NCI-H2196 treated with DMSO at 0.1 percent for 48 hours (cell line): Measurements from ENCODE around the gene ADARB2.
"Not testable (repeated sequence)": the region's sequence is repeated elsewhere in the genome, so short reads cannot be mapped to it uniquely, and the experiment has no call there.

Experiments
- DNase-seq: peaks from one replicate; lab custom pipeline; 2025; ENCODE audit not compliant: unreplicated experiment; lab: John Stamatoyannopoulos, UW

ADARB2 gene

DNA sequence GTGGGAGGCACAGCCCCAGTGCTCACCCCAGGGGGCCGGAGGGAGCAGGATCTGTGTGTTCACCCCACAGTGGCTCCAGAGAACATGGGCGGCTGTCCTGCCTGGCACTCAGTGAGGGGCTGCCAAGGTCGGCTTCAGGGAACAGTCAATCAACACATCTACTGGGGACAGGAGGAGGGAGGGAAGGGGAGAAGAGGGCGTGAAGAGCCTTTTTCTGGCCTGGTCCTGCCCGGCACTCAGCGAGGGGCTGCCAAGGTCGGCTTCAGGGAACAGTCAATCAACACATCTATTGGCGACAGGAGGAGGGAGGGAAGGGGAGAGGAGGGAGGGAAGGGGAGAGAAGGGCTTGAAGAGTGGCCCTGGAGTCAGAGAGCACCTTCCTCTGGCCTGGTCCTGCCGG is 184.9 kb downstream of the ADARB2 start:
- no peak for DNase-seq

DNA sequence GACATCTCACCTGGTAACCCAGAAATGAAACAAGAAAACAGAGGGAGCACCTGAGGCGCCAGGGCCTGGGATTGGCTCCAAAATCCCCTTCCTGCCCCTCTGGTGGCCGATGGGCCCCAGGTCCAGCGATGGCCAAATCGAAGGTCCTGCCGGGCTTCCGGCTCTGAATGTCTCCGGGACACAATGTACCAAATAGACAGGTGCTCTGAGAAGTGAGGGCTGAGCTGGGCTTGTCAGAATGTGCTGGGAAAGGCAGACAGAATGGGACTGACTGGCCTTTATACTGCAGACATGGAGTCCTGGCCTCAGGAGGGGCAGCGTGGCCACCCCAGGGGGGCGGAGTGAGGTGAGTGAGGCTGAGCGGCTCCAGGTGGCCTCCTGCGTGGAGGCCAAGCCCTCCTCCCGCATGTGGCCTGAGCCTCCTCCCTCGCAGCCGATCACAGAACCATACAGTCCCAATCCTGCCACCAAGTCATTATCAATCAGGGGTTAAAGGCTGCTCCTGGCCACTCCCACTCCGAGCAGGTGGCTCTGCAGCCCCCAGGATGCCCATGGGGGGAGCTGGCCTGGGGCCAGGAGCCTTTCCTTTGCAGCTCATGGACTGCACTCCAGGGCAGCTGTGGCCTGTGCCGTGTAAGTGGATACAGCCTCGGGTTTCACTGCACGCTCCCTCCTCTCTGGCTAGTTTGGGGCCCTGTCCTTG is 185.5 kb downstream of the ADARB2 start:
- DNase-seq: no peak

DNA sequence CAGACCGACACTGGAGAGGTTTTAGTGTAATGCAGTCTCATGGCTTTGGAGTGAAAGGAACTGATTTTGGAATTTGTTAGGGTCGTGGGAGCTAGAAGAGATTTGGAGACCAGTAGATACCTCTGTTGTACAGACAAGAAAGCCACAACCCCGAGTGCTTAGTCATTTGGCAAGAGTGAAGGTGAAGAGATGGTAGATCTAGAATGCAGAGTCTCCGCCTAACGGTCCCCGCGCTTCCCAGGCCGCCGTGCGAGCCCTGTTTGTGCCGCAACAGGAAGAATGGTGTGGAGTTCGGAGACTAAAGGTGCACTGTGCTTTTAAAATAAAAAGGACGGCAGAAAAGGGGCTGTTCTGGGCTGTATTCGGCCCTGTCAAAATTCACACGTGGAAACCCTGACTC is 186.7 kb downstream of the ADARB2 start:
- DNase-seq: no peak

DNA sequence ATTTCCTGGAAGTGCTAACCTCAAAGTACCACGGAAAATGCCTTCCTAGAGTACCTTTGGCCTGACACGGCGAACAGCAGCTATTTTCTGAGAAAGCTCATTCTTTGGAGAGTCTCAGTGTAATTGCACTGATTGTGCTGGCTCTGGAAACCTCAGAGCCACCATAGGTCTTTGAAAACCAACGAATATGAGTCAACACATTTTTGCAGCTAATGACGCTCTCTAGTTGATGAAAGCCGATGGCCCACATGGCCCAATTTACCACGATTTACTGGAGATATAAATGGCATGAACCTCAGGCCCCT is 187.1 kb downstream of the ADARB2 start:
- no peak for DNase-seq

DNA sequence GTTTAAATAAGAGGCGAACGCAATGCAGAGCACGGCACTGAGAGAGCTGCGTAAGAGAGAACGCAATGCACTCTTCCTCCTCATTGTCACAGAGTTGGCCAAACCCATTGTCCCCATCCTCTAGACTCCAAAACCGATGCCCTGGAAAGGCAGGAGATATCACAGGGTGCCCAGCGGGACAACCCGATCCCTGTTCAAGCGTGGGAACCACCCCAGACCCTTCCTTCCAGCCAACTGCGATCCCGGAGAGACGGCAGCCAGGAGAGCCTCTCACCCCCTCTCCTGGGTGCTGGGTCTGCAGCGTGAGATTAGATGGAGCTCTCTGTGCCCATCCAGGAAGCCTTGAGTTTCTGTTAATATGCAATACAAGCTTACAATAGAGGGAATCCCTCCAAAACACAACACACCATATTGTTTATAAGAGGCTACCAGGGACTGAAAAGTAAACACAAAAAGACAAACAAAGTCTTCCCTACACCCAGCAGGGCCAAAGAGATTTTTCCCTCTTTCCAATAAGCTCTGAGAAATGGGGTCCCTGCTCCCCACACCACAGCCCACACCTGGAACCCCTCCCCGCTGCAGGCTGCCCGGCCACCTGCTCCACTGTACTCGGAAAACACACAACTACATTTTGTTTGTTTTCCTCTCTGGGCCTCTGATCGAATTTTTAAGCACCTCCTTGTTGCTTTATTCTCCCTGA is 187.6 kb downstream of the ADARB2 start:
- DNase-seq: no peak

DNA sequence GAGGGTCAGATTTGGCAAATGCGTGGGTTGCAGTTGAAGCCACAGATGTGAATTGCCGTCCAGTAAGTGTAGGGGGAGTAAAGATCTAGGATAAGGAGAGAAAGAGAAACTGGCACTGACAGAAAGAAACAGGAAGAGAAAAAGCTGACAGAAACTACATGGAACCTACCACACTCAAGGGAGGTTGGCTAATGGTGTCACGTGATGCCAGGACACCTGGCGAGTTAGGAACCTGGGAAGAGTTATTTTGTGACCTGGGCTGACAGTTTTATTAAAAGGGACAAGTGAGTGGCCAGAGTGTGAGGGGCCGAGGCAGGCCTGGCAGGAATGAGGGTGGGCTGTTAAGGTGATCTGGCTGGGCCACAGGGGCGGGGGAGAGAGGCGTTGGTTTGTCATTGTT is 188.7 kb downstream of the ADARB2 start:
- DNase-seq: no peak

DNA sequence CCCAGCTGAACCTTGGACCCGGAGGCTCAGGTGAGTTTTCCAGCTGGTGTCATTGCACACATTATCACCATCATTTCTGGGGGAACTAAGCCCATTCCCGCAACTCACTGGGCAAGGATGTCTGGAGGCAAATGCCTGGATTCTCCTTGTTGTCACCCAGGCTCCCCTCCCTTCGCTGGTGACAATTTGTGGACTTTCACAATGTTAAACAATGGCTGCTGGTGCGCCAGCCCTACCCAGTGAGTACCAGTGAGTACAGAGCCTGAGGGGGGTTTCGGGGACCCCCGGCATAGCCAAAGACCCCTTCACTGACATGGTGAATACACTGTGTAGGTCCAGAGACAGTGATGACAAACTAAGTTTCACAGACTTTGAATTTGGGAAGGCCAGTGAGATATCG is 189.2 kb downstream of the ADARB2 start:
- DNase-seq: no peak

DNA sequence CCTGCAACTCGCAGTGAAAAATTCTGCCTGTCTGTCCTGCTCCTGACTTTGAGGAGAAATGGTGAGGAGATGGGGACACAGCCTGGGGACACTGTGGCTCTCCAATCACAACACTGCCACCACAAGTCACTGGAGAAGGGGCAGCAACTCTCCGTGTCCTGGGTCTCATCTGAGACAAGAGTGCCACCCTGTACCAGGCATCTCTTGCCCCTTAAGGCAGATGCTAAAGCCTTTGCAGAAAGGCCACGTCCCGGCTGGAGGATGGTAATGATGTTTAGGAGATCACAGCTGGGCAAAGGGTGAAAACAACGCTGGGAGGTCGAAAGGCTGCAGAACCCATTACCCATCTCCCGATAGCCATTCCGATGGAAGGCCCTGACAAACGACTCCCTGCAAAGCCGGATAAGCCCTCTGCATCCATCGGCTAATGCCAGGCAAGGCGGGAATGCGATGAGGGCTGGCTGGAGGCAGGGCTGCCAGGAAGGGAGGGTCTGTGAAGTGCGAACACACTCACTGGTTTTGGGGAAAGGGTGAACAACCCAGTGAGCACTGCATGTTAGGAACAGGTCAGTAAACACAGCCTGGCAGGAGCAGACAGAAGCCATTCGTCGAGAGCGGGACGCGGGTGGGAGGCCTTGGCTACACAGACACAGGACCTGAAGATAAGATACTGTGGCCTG is 190.8 kb downstream of the ADARB2 start:
- no peak for DNase-seq

DNA sequence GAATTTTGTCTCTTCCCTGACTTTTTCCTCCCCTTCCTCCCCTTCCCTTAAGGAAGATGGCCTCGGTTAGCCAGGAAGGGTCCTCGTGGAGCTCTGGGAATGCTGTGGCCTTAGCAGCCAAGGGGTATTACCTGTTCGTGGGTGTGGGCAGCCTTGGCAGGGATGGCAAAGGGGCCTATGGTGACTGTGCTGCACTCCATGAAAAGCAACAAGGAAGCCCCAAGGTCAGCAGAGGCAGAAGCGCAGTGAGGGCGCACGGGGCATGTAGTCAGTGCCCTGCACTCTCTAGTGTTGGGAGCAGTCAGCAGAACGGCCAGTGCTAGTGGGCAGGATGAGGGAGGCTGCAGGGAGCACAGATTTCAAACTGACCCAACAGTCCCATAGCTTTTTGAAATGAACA is 191.8 kb downstream of the ADARB2 start:
- no peak for DNase-seq

DNA sequence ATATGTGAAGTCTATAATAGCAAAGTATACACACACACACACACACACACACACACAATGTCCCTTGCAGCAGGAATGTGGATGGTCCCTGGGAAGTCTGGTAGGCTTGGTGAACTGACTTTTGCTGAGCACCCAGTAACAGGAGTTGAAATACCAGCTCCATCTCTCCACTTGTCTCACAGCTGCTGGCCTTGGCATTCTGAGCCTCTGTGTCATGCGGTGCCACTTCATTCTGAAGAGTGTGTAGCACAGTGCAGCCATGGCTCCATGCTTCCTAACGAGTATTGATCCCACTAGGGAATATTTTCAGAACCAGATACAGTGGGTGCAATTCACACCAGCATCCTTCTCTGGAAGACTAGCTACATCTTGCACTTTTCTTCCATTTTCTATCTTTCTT is 192.4 kb downstream of the ADARB2 start:
- no peak for DNase-seq

DNA sequence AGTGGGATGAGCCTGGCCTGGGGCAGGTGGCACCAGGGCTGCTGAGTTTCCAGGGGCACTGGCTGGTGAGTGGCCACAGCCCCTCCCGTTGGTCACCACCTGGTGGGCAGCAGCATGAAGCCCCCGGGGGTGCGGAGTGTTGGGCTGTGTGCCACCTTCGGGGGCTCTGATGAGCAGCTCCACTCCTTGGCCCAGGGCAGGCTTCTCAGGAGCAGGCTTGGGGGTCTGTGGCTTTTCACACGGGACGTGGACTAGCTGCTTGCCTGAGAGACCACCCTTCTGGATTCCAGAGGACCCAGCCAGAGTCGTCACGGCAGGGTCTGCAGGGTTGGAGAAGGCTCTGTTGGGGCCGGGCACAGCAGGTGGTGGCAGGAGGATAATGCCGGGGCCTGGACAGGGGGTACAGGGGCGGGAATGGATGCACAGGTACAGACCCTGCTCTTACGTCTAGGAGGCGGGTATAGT is 193.1 kb downstream of the ADARB2 start:
- DNase-seq: no peak

DNA sequence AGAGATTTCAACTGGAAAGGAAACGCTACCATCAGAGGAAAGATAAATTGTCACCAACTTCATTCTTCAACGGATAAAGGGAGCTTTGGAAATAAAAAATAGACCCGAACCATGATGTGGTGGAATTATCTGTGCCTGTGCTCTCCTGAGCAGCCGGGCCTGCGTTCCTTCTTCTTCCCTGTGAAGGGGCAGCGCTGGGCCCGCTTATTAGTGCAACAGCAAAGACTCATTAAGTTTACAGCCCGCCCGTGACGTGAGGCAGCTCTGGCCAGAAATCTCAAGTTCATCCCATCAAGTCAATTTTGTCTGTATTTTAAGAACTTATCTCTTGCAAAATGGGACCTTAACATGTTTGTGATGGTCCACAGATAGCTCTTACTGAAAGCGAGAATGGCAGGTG is 193.7 kb downstream of the ADARB2 start:
- DNase-seq: no peak

DNA sequence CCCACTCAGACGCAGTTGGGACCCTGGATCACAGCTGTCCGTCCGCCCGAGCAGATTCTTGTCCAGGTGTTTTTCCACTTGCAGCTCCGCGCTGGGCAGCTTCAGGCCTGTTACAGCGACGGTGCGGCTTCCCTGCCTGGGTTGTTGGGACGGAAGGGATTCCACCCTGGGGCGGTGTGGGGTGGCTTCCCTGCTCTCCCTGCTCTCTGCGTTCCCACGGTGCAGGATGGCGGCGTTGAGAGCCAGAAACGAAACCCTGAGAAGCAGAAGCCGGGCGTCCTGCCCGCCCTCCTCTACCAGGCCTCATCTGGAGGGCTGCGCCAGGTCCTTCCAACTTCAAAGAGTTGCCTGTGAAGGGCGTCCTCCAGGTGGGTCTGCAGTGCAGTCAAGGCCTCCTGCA is 194.4 kb downstream of the ADARB2 start:
- no peak for DNase-seq

DNA sequence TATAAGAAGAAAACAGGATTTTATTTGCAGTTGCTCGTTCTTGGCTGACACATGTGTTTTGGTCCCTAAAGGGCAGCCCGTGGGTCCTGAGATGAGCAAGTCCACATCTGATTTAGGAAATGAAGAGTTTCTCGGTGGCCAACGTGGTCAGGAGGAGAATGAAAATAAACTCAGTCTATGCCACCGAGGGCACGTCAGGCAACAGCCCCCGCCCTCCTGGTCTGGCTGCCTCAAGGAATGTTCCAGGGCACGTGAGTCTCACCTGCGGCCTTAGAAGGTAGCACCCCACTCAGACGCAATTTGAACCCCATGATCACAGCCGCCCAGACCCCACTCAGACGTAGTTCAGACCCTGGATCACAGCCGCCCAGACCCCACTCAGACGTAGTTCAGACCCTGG is 197.2 kb downstream of the ADARB2 start:
- no peak for DNase-seq

DNA sequence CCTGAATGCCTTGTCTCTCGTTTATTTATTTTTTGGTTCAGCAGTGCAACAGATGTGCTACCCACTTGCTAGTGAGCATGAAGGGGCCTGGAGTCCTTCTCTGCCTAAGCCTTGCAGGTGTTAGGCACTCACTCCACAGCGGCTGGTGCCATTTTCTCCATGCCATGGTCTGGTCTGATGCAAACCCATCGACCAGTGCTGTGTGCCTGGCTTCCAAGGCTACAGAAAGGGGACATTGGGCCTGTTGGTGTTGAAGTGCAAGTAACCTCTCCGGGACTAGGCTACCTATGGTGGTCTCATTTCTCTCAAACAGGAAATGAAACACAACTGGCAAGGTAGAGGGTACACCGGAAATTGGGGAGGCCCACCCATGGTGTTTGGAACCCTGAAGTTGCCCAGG is 198.1 kb downstream of the ADARB2 start:
- DNase-seq: no peak

DNA sequence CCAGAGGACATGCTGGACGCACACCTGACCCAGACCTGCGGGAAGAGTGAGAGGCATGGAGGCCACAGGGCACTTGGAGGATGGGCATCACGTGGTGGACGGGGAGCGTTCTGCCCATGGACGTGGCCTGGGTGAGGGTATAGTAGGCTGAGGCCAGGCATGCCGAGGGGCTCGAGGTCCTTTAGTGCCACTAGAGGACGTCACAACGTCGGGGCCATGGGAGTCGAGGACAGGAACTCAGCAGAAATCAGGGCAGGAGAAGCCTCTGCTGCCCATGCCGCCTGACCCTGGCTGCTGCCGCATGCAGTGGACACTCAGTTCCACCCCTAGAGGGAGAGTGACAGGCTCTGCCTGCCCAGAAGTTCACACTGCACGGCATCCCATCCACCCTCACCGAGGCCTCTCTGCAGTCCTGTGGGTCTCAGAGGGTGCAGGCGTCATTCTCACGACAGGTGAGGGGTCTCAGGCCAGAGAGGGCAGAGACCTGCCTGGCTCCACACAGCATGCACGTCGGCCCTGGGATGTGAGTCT is 198.7 kb downstream of the ADARB2 start:
- no peak for DNase-seq

DNA sequence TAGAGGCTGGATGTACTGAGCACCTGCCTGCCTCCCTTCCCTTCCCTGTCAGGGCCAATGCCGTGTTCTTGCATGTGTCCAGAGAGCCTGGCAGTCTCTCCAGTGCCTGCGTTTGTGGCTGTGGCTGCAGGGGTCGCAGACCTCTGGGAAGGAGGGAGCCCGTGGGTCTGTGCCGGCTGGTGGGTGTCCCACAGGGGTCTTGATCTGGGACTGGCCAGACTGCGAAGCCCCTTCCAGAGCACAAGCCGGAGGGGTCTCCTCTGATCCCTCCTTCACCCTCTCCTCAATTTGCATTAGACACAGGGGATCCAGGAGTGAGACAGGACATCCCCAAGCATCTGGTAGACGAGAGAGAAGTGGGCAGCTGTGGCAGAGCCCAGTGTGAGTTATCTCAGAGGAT is 199.2 kb downstream of the ADARB2 start:
- DNase-seq: no peak

DNA sequence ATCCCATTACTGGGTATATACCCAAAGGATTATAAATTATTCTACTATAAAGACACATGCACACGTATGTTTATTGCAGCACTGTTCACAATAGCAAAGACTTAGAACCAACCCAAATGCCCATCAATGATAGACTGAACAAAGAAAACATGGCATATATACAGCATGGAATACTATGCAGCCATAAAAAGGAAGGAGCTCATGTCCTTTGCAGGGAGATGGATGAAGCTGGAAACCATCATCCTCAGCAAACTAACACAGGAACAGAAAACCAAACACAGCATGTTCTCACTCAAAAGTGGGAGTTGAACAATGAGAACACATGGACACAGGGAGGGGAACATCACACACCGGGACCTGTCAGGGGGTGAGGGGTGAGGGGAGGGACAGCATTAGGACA is 199.9 kb downstream of the ADARB2 start:
- DNase-seq: not testable (repeated sequence)

DNA sequence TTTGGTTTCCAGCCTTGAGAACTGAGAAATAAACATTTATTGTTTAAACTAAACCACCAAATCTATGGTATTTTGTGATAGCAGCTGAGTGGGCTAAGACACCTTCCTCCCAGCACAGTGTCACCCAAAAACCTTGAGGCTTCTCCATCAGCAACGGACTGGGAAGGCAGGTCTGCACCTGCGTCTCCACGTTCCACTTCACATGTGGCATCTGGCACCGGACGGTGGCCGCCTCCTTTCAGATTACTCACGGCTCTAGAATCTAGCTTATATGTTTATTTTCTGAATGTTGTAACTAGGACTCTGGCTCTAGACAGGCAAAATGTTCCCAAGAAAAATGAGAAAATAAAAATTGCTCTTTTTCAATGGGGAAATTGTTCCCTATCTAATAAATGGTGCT is 201.0 kb downstream of the ADARB2 start:
- no peak for DNase-seq

DNA sequence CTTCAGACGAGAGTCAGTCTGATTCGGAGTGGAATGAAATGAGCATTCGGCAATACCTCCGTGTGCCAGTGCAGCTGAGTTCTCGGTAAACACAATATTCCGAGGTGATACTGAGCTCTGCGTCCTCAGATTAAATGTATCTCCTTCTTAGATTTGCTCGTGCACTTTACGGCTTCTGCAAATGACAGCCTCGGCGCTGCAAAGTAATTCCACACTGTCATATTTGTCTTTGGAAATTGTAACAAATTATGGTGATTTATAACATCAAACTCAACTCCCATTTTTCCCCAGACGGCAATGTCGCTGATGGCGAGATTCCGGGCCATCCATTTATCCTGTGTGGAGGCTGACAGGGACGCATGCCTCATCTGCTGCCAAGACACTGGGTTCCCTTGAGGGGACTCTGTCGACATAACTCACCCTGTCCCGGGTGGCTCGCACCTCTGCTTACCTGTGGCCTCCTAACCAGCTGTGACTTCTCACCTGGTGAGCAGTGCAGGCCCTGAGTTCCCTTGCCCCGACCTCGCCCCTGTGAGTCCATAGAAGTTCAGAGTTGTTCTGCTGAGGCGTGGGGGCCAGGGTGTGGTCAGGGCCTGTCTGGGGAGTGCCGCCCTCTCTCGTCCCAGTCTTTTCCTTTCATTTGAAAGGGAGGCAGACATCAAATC is 201.9 kb downstream of the ADARB2 start:
- DNase-seq: no peak

DNA sequence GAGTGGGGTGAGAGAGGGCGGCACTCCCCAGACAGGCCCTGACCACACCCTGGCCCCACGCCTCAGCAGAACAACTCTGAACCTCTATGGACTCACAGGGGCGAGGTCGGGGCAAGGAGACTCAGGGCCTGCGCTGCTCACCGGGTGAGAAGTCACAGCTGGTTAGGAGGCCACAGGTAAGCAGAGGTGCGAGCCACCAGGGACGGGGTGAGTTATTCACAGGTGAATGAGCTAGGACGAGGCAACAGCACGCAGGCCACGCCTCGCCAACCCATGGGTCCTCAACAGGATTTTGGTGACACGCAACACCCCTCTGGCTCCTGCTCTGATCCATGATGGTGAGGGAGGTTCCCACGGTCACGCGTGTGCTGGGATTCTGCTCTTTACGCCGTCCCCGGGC is 202.5 kb downstream of the ADARB2 start:
- DNase-seq: no peak

DNA sequence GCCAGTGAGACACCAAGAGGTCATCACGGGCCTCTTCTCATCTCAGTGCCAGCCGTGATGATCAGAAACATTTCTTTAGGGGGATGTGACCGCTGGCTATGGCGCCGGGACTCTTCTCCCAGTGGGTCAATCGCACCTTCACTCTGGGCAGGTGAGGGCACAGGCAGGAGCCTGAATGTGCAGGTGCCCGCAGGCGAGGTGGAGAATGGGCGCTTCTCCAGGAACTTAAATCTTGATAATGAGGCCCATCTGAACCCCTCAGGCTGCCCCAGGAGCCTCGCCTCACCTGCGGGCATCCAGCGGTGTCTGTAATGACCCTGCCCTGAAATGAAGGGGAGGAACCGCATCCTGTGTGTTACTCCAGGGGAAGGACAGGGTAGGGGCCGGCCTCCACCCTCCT is 204.7 kb downstream of the ADARB2 start:
- no peak for DNase-seq
